ENCODE measurements around the gene KIRREL2.

DNA sequence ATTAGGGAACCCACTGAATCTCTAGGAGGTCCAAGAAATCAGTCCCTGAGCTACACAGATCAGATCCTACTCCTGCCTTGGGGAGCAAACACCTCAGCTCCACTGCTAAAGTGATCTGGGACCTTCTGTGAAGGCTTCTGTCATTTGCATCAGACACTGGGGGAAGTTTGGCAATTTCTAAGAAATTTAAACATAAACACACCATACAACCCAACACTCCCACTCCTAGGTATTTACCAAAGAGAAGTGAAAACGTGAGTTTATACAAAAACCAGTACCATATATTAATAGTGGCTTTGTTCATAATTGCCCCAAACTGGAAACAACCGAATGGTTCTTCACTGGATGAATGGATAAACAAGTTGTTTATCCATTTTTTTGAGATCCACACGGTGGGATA, 58.7 kb downstream of the KIRREL2 start:
- no peak for TF ChIP-seq EZH2 (IDR thresholded peaks at IDR 0.05; ENCODE audit: borderline replicate concordance, insufficient read depth, low read depth, low read length, poor library complexity, severe bottlenecking)
- TF ChIP-seq, protein P1, sequence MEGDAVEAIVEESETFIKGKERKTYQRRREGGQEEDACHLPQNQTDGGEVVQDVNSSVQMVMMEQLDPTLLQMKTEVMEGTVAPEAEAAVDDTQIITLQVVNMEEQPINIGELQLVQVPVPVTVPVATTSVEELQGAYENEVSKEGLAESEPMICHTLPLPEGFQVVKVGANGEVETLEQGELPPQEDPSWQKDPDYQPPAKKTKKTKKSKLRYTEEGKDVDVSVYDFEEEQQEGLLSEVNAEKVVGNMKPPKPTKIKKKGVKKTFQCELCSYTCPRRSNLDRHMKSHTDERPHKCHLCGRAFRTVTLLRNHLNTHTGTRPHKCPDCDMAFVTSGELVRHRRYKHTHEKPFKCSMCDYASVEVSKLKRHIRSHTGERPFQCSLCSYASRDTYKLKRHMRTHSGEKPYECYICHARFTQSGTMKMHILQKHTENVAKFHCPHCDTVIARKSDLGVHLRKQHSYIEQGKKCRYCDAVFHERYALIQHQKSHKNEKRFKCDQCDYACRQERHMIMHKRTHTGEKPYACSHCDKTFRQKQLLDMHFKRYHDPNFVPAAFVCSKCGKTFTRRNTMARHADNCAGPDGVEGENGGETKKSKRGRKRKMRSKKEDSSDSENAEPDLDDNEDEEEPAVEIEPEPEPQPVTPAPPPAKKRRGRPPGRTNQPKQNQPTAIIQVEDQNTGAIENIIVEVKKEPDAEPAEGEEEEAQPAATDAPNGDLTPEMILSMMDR (IDR thresholded peaks at IDR 0.05), result no peak

Measured in B cell (primary cell).